ENCODE measurements around the gene GALNT18. TPM values are rescaled to one million over a fixed set of nuclear protein-coding genes. Genes with fewer than 3 reads are reported as not detected.

GALNT18 gene
- polyA plus RNA-seq, 1 donor from 2014 or later = 7.6 TPM

DNA sequence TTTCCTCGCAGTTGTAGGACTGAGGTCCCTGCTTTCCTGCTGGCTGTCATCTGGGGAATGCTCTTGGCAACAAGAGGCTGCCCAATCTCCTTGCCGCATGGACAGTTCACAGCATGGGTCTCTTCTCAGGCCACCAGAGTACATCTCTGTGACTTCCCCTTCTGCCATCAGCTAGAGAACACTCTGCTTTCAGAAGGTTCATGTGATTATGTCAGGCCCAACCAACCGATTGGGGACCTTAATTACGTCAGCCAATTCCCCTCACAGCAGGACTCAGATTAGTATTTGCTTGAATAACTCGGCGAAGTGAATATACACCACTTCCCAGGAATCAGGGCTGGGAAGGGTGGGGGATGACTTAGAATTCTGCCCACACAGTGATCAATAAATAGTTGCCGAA is 206.8 kb downstream of the GALNT18 start:
- no peak overlapping the region for H3K27ac ChIP-seq (ENCODE audit: low read length)
- H4K20me1 ChIP-seq (ENCODE audit: insufficient read depth) = no peaks in the 10 kb centered on the region
- no peaks in the 10 kb centered on the region for H3K36me3 ChIP-seq (ENCODE audit: insufficient read depth, low read length)
- no peaks in the 10 kb centered on the region for H3K79me2 ChIP-seq (replicated peaks; ENCODE audit: insufficient read depth, low read length)
- H2AFZ ChIP-seq (ENCODE audit: low read depth, low read length) = no peak overlapping the region
- no peaks in the 10 kb centered on the region for H3K27me3 ChIP-seq (ENCODE audit: insufficient read depth, low read depth, low read length)
- H3K9me2 ChIP-seq (ENCODE audit: insufficient read depth, low read length) = no peaks in the 10 kb centered on the region
- H3K9ac ChIP-seq (ENCODE audit: low read length) = no peak overlapping the region
- H3K4me3 ChIP-seq (ENCODE audit: low read length) = no peak overlapping the region
- H3F3A ChIP-seq (ENCODE audit: insufficient read depth, low read length, poor library complexity, severe bottlenecking) = no peaks in the 10 kb centered on the region
- no peaks in the 10 kb centered on the region for H3K9me3 ChIP-seq (ENCODE audit: low read length)
- no peak for TF ChIP-seq RAD21 (conservative IDR thresholded peaks at IDR 0.05)
- TF ChIP-seq POLR2AphosphoS5 (IDR thresholded peaks at IDR 0.05) = no peak
- TF ChIP-seq MXI1 (conservative IDR thresholded peaks at IDR 0.05; ENCODE audit: poor library complexity, severe bottlenecking) = no peak
- no peak for TF ChIP-seq REST (IDR thresholded peaks at IDR 0.05; ENCODE audit: borderline replicate concordance)
- TF ChIP-seq EP300 (conservative IDR thresholded peaks at IDR 0.05; ENCODE audit: poor library complexity, severe bottlenecking) = no peak
- TF ChIP-seq SMC3 (conservative IDR thresholded peaks at IDR 0.05; ENCODE audit: poor library complexity) = no peak
- TF ChIP-seq TAF1 (IDR thresholded peaks at IDR 0.05; ENCODE audit: low read depth) = no peak
- TF ChIP-seq, protein P1, sequence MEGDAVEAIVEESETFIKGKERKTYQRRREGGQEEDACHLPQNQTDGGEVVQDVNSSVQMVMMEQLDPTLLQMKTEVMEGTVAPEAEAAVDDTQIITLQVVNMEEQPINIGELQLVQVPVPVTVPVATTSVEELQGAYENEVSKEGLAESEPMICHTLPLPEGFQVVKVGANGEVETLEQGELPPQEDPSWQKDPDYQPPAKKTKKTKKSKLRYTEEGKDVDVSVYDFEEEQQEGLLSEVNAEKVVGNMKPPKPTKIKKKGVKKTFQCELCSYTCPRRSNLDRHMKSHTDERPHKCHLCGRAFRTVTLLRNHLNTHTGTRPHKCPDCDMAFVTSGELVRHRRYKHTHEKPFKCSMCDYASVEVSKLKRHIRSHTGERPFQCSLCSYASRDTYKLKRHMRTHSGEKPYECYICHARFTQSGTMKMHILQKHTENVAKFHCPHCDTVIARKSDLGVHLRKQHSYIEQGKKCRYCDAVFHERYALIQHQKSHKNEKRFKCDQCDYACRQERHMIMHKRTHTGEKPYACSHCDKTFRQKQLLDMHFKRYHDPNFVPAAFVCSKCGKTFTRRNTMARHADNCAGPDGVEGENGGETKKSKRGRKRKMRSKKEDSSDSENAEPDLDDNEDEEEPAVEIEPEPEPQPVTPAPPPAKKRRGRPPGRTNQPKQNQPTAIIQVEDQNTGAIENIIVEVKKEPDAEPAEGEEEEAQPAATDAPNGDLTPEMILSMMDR (IDR thresholded peaks at IDR 0.05; ENCODE audit: poor library complexity, severe bottlenecking) = no peak
- TF ChIP-seq EZH2 (IDR thresholded peaks at IDR 0.05; ENCODE audit: borderline replicate concordance, insufficient read depth, low read length, poor library complexity, severe bottlenecking) = no peak
- H3K4me2 ChIP-seq (ENCODE audit: low read length) = no peak overlapping the region

- H2AFZ ChIP-seq (ENCODE audit: low read depth, low read length) = no peak overlapping the region
- H3K4me3 ChIP-seq (ENCODE audit: low read length) = no peak overlapping the region
- H3K9me2 ChIP-seq (ENCODE audit: insufficient read depth, low read length) = no peaks in the 10 kb centered on the region
- no peaks in the 10 kb centered on the region for H3K79me2 ChIP-seq (replicated peaks; ENCODE audit: insufficient read depth, low read length)
- H3K36me3 ChIP-seq (ENCODE audit: insufficient read depth, low read length) = no peaks in the 10 kb centered on the region
- H4K20me1 ChIP-seq (ENCODE audit: insufficient read depth) = no peaks in the 10 kb centered on the region
- no peak overlapping the region for H3K4me2 ChIP-seq (ENCODE audit: low read length)
- no peaks in the 10 kb centered on the region for H3K27me3 ChIP-seq (ENCODE audit: insufficient read depth, low read depth, low read length)
- H3K9me3 ChIP-seq (ENCODE audit: low read length) = no peaks in the 10 kb centered on the region
- TF ChIP-seq EZH2 (IDR thresholded peaks at IDR 0.05; ENCODE audit: borderline replicate concordance, insufficient read depth, low read length, poor library complexity, severe bottlenecking) (no peak), EP300 (conservative IDR thresholded peaks at IDR 0.05; ENCODE audit: poor library complexity, severe bottlenecking) (no peak), POLR2AphosphoS5 (IDR thresholded peaks at IDR 0.05) (no peak), SMC3 (conservative IDR thresholded peaks at IDR 0.05; ENCODE audit: poor library complexity) (no peak), TAF1 (IDR thresholded peaks at IDR 0.05; ENCODE audit: low read depth) (no peak), RAD21 (conservative IDR thresholded peaks at IDR 0.05) (no peak), REST (IDR thresholded peaks at IDR 0.05; ENCODE audit: borderline replicate concordance) (no peak), MXI1 (conservative IDR thresholded peaks at IDR 0.05; ENCODE audit: poor library complexity, severe bottlenecking) (no peak)
- TF ChIP-seq, protein P1 (IDR thresholded peaks at IDR 0.05; ENCODE audit: poor library complexity, severe bottlenecking) = no peak
- no peak overlapping the region for H3K27ac ChIP-seq (ENCODE audit: low read length)
- no peak overlapping the region for H3K9ac ChIP-seq (ENCODE audit: low read length)
- H3F3A ChIP-seq (ENCODE audit: insufficient read depth, low read length, poor library complexity, severe bottlenecking) = no peaks in the 10 kb centered on the region
Measured at GRCh38 chr11:11413776-11414175, 208.0 kb downstream of the GALNT18 start.

Measured in neural cell (in vitro differentiated cells).